ENCODE measurements around the gene ELK4. TPM values are rescaled to one million over a fixed set of nuclear protein-coding genes. Genes with fewer than 3 reads are reported as not detected.
A peak's percentile ranks its signal among the peaks of the same experiment; 100 is the strongest.

ELK4 gene
- total and polyA plus RNA-seq, 2 donors (not counting 3 experiments of a cell fraction or from before 2014, with no cell fraction given) = 8.7 to 107 TPM

GRCh38 chr1:205597691-205598314, 34.0 kb downstream of the ELK4 start:
- H3K27ac ChIP-seq (ENCODE audit: insufficient read depth, low read depth, low read length) = peak overlapping the region; percentile 98
- no TSS peak for BruUV-seq (replicated peaks)
- CTCF ChIA-PET = interaction anchor here (0.7 to 5.3 kb wide), 8 partner anchors 10 to 113 kb away, joined by 3 to 57 read pairs (median 8); partner anchors contain the start of gene ELK4
- H3K4me3 ChIP-seq (replicated peaks in 1 of 3; ENCODE audit: insufficient read depth in 1 of 3, low read depth in 1 of 3, low read length in 3 of 3) = no peak overlapping the region
- H3K9me1 ChIP-seq (replicated peaks; ENCODE audit: control insufficient read depth, extremely low read depth, insufficient read depth, low read length) = no peaks in the 10 kb centered on the region
- no peaks in the 10 kb centered on the region for H3K79me2 ChIP-seq (ENCODE audit: control insufficient read depth, insufficient read depth, low read length)
- peak; percentile 98 for DNase-seq (ENCODE audit: low read depth, low spot score)
- no peaks in the 10 kb centered on the region for H4K20me1 ChIP-seq (replicated peaks; ENCODE audit: control insufficient read depth, extremely low read depth, insufficient read depth, low read length)
- dilution Hi-C loops (cut with MboI; ENCODE audit: extremely low pct_ligation_motif_present, low sequenced_read_pairs) (no loop called here), intact Hi-C loops (cut with micrococcal nuclease) (loop anchor here (10.0 kb wide), 1 partner anchor 317 kb away; no protein-coding TSS in a partner anchor)
- no peak for TF ChIP-seq FOS (IDR thresholded peaks at IDR 0.05; ENCODE audit: borderline replicate concordance, insufficient read depth, low read length)
- TF ChIP-seq EZH2 (IDR thresholded peaks at IDR 0.05; ENCODE audit: borderline replicate concordance, low read depth, low read length, severe bottlenecking) = no peak
- TF ChIP-seq MAX (IDR thresholded peaks at IDR 0.05; ENCODE audit: insufficient read depth, insufficient read length) = no peak
- TF ChIP-seq JUN (IDR thresholded peaks at IDR 0.05; ENCODE audit: borderline replicate concordance, insufficient read depth, insufficient read length, low read depth) = no peak
- no peak for TF ChIP-seq CTCF (IDR thresholded peaks at IDR 0.05; ENCODE audit: extremely low read depth in 1 of 2, insufficient read depth in 1 of 2, low read depth in 1 of 2, low read length in 2 of 2)
- no peak for TF ChIP-seq POLR2A (IDR thresholded peaks at IDR 0.05; ENCODE audit: low read depth, low read length)
- TF ChIP-seq GATA2 (IDR thresholded peaks at IDR 0.05; ENCODE audit: insufficient read depth, insufficient read length, low read depth, low read length) = no peak
- no peak for TF ChIP-seq POLR2AphosphoS5 (IDR thresholded peaks at IDR 0.05; ENCODE audit: insufficient read depth, low read depth, low read length)
- no peaks in the 10 kb centered on the region for H3K9me3 ChIP-seq (replicated peaks; ENCODE audit: control insufficient read depth, insufficient read depth, low read length)
- H3K9ac ChIP-seq (replicated peaks; ENCODE audit: extremely low read depth, insufficient read depth, low read length) = peak overlapping the region; percentile 66
- H2AFZ ChIP-seq (ENCODE audit: low read depth, low read length) = no peak overlapping the region
- H3K4me2 ChIP-seq (ENCODE audit: insufficient read depth, low read length) = peak overlapping the region; percentile 55
- peak; percentile 88 for FAIRE-seq
- no peaks in the 10 kb centered on the region for H3K27me3 ChIP-seq (ENCODE audit: control insufficient read depth in 2 of 2, insufficient read depth in 2 of 2, low read length in 2 of 2)
- H3K4me1 ChIP-seq (ENCODE audit: control insufficient read depth, extremely low read depth, insufficient read depth, low read length) = peaks cover 50% of the 10 kb centered on the region
- POLR2A ChIA-PET = interaction anchor here (0.6 to 3.8 kb wide), 5 partner anchors 9 to 60 kb away, joined by 3 to 16 read pairs (median 8); partner anchors contain the start of gene ELK4
- H3K36me3 ChIP-seq (ENCODE audit: control insufficient read depth in 2 of 2, extremely low read depth in 1 of 2, insufficient read depth in 2 of 2, low read length in 2 of 2) = no peaks in the 10 kb centered on the region
